ENCODE data around the gene PKP3.

GRCh38 chr11:364991-365725 lies 28.9 kb upstream of the PKP3 start:
- no peak for TF ChIP-seq CTCF (IDR thresholded peaks at IDR 0.05 in 2 of 3, conservative IDR thresholded peaks at IDR 0.05 in 1 of 3; ENCODE audit: insufficient read depth in 2 of 3, low read depth in 1 of 3, low read length in 3 of 3)
- TF ChIP-seq CEBPB (tag; IDR thresholded peaks at IDR 0.05): no peak
- TF ChIP-seq MAZ (CRISPR knock-in tag; conservative IDR thresholded peaks at IDR 0.05 in 1 of 2, IDR thresholded peaks at IDR 0.05 in 1 of 2): no peak

Measured in K562 (cell line).